Stomach (tissue), 4 donors: Measurements from ENCODE around the gene TRH.

Experiments
- CTCF ChIP-seq, 7 experiments: fragments of 450-650 bp in 4 of 7; fragments of 200-600 bp in 3 of 7; sonication (generic) in 3 of 7; IDR thresholded peaks; one replicate each; pipeline ENCODE4 v1.5.1; 2016 to 2019; ENCODE audit warnings: antibody characterized with exemption in 7 of 7, control low read depth in 2 of 7, mild to moderate bottlenecking in 1 of 7
- POLR2A ChIP-seq, 4 donors: fragments of 450-650 bp; IDR thresholded peaks; one replicate each; pipeline ENCODE4 v1.6.1; 2016; ENCODE audit warnings: antibody characterized with exemption in 4 of 4, control low read depth in 2 of 4, mild to moderate bottlenecking in 1 of 4, moderate library complexity in 1 of 4
- POLR2AphosphoS5 ChIP-seq, 3 donors: sonication (generic); formaldehyde crosslinking; IDR thresholded peaks; one replicate each; pipeline ENCODE4 v1.6.1; 2016; ENCODE audit warnings: antibody characterized with exemption in 3 of 3

- TF ChIP-seq CTCF (IDR thresholded peaks at IDR 0.05) (no peak), POLR2A (IDR thresholded peaks at IDR 0.05) (no peak), POLR2AphosphoS5 (IDR thresholded peaks at IDR 0.05) (no peak)
Observed at GRCh38 chr3:129961141-129961541, 13.4 kb upstream of the TRH start.
